Right hindlimb (tissue), 1 donor: ENCODE data around the gene CASP10.
"Not testable (repeated sequence)": the region's sequence is repeated elsewhere in the genome, so short reads cannot be mapped to it uniquely, and the experiment has no call there.

Experiments
- DNase-seq: peaks from one replicate; pipeline ENCODE4 v3.0.0-alpha.2; 2018

The CASP10 gene

DNA sequence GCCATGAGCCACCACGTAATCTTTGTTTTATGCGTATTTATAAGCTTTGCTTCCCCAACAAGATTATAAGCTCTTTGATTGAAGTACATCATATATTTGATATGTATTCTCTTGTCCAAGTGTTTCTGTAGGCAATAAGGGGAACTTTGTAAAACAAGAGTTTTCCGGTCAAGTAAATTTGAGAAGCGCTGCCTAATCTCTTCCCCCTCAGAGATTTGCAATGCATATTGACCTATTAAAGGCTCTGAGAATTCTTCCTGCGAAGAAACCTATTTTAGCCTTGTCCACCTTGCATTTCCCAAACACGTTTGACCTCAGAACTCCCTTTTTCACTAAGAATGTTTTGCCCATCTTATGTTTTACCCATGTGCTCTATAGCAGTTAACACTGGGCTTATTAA is 26.9 kb upstream of the CASP10 start:
- DNase-seq, result no peak

DNA sequence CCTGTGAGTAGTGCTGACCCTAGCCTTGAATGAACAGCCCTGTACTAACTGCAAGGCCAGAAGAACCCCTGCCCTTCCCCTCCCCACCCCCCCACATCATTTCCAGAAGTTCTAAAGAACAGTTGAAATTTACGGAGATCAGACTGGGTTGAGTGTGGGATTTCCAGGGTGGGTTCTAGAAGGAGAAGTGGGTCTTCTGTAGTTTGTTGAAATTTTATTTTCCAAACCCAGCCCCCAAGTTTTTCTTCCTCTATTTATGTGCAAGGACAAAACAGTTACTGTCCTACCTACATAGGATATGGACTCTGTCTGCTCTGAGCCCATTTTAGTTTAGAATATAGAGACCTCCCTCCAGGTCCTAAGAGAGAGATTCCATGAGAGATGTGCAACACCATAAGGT is 26.3 kb upstream of the CASP10 start:
- no peak for DNase-seq

DNA sequence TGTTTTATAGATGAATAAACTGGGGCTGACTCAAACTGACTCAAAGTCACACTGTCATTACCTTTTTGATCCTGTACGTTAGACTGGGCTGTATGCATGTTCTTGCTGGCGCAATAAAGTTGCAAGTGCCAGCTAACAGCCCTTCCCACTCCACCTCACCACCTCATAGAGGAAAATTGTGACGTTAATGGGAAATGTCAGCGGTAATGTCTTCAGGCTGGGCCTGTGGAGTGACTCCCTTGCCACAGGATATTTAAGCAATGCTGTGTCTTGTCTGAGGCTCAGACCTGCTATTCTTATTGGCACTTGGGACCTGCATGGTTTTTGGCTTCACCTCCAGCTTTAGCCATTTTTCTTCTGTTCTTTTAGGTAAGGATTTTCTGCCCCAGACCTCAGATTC is 25.2 kb upstream of the CASP10 start:
- no peak for DNase-seq

- DNase-seq, result peak; percentile 56
These were observed 24.6 kb upstream of the CASP10 start for GRCh38 chr2:201158111-201158929.

DNA sequence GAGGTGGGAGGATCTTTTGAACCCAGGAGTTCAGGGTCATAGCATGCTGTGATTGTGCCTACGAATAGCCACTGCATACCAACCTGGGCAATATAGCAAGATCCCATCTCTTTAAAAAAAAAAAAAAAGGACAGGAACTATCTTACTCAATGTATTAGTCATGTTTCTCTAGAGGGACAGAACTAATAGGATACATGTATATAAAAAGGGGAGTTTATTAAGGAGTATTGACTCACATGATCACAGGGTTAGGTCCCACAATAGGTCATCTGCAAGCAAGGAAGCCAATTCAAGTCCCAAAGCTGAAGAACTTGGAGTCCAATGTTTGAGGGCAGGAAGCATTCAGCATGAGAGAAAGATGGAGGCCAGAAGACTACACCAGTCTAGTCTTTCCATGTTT is 18.8 kb upstream of the CASP10 start:
- DNase-seq, result no peak

DNA sequence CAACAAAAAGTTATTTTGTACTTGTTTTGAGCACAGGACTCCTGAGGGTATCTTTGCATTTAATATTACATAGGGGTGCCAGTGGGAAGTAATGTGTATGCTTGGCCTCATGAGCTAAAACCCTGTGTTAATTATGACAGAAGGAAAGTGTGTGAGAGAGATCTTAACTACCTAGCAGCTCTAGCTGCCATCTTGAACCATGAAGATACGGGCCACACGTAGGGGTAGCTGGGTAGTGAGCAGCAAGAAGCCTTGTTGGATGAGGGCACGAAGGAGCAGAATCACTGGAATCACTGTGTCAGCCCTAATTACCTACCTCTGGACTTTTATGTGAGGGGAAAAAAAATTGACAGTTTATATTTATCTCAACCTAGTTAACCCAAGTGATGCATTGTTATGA is 15.4 kb upstream of the CASP10 start:
- DNase-seq, result no peak

DNA sequence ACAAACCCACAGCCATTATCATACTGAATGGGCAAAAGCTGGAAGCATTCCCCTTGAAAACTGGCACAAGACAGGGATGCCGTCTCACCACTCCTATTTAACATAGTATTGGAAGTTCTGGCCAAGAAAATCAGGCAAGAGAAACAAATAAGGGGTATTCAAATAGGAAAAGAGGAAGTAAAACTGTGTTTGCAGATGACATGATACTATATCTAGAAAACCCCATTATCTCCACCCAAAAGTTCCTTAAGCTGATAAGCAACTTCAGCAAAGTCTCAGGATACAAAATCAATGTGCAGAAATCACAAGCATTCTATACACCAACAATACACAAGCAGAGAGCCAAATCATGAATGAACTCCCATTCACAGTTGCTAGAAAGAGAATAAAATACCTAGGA is 14.4 kb upstream of the CASP10 start:
- DNase-seq, result not testable (repeated sequence)

DNA sequence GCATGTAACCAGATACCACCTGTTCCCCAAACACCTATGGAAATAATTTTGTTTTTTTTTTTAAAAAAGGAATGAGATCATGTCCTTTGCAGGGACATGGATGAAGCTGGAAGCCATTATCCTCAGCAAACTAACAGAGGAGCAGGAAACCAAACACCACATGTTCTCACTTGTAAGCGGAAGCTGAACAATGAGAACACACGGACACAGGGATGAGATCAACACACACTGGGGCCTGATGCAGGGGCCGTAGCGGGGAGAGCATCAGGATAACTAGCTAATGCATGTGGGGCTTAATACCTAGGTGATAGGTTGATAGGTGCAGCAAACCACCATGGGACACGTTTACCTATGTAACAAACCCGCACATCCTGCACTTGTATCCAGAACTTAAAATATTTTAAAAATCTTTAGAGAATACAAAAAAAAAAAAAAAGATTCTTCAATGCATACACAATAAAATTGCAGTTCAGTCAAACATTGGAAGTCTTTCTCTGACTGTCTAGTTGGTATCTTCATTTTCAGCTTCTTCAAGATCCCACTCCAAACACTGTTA is 11.6 kb upstream of the CASP10 start:
- no peak for DNase-seq

DNA sequence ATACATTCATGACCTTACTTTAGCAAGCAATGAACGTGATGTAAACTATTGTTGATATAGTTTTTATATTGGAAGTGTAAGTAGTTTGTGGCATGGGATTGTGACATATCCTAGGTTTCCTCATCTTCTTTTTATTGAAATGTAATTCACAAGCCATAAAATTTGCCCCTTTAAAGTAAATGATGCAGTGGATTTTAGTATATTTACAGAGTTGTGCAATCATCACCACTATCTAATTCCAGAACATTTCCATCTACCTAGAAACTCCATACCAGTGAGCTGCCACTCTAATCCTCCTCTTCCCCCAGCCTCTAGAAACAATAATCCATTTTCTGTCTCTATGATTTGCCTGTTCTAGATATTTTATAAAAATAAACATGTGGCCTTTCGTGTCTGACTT is 10.7 kb upstream of the CASP10 start:
- no peak for DNase-seq

- DNase-seq, result no peak
These were observed 8.3 kb upstream of the CASP10 start for GRCh38 chr2:201174687-201175086.

- DNase-seq, result no peak
These were observed 6.9 kb upstream of the CASP10 start for GRCh38 chr2:201176081-201176481.

GRCh38 chr2:201180010-201180409 is 2.9 kb upstream of the CASP10 start:
- DNase-seq, result no peak

DNA sequence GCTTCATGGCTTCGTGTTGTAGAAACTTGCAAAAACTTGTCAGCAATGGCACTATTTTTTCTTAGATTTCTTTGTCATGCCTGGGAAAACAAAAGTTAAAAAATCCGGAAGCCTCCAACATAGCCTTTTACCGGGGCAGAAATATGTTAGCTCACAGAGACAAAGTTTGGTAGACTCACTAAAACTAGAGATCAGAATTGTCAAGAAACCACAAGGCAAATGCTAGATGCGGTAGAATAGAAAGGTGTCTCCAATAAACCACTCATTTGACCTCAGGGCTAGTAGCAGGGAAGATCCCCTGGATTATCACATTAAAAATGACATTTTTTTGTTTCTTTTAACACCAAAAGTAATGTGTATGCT is 405 bp downstream of the CASP10 start:
- DNase-seq, result no peak

- DNase-seq, result not testable (repeated sequence)
These were observed 894 bp downstream of the CASP10 start for GRCh38 chr2:201183835-201184234.

- DNase-seq, result not testable (repeated sequence)
These were observed 1.3 kb downstream of the CASP10 start for GRCh38 chr2:201184248-201184647.

GRCh38 chr2:201185863-201186262 is 2.9 kb downstream of the CASP10 start:
- no peak for DNase-seq

DNA sequence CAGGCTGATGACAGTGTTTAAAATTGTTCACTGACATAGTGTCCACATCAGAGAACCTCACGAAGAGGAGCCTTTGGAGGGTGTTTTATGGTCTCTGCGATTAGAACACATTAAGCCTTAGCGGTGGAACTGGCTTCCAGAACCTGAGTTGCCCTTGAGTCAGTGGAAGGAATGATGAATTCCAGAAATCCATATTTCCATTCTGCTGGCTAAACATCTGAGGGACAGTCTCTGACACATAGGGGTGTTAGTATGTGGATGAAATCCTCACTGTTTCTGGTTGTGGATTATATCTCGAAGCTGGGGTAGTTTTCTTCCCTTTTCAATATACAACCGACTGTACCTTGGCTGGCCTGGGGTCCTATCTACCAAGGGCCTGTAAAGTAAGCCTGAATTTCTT is 4.0 kb downstream of the CASP10 start:
- no peak for DNase-seq

DNA sequence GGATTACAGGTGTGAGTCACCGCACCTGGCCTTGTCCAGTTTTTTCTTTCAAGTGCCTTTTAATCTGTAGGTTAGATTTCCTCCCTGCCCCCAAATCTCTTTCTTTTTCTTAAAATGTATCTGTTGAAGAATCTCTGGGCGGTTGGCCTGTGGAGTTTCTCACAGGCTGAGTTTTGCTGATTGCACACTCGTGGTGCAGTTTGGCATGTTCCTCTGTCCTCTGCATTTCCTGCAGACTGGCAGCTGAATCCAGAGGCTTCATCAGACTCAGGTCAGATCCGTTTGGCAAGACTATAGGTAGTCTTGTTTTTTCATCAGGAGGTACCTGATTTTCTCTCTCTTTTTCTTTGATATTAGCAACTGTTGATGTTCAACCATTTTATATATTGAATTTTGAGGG is 5.5 kb downstream of the CASP10 start:
- no peak for DNase-seq

- no peak for DNase-seq
These were observed 8.4 kb downstream of the CASP10 start for GRCh38 chr2:201191132-201191875.

DNA sequence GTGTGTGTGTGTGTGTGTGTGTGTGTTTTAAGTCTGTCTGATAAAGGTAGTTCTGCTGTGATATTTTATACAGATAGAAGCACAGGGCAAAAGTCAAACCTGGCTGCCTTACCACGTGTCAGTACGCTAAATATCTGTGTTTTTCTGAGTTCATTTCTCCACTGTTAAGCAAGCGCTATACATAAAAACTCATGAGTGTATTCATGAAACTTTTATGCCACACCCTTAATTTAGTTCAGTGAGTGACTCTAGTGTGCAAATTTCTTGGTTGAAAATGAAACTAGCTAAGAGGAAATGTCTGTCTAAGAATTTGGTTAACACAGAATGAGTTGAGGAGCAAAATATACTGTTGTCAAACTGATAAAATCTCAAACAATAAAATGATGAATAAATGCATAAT is 11.2 kb downstream of the CASP10 start:
- DNase-seq, result no peak

- DNase-seq, result no peak
These were observed 12.4 kb downstream of the CASP10 start for GRCh38 chr2:201195331-201195730.

DNA sequence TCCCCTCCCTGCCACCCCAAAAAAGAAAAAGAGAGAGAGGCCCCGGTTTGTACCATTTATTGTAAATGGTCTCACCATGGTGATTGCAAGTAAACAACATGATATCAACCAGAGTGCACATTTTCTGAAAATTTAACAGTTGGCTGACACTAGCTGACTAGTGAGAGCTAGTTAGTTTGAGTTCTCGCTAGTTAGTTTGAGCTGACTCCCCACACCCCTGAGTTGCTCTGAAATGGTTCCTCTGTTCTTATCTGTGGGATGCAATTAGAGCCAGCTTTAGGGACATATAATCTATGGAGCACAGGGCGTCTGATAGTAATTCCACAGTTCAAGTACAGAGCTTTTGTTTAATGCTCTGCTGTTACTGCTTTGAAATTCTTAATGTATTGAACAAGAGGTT is 13.1 kb downstream of the CASP10 start:
- DNase-seq, result no peak

GRCh38 chr2:201196803-201197202 is 13.9 kb downstream of the CASP10 start:
- DNase-seq, result no peak

GRCh38 chr2:201197781-201198180 is 14.8 kb downstream of the CASP10 start:
- no peak for DNase-seq
